A204.1 (cell line): Measurements from ENCODE around the gene MT2A.
"Not testable (repeated sequence)": the region's sequence is repeated elsewhere in the genome, so short reads cannot be mapped to it uniquely, and the experiment has no call there.

ENCODE experiments used
- FAIRE-seq: peaks from 2 replicates; lab custom pipeline; 2012; peaks lifted over from hg19 to GRCh38; lab: Jason Lieb, UNC

The MT2A gene

GRCh38 chr16:56608043-56608875 is at the start of gene MT2A:
Gene MT2A, plus strand, starts transcription at chr16:56608584. Its CDS starts 72 bp downstream, at chr16:56608656.
- FAIRE-seq = no peak

DNA sequence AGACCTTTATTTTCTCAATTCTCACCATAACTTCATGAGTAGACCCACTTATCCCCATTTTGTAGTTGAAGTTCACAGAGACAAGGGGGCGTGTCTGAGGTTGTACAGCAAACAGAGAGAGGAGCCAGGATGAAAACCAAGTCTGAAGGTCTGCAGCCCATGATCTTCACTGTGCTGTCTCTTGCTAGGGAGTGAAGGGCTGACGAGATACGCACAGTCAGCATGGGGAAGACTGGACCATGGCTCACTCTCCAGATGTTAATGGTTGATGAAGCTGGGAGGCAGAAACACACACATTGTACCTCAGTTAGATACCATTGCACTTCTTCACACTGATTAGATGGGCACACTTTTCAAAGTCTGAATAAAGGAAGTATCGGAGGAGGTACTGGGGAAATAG is 49.3 kb upstream of the MT2A start:
- no peak for FAIRE-seq

DNA sequence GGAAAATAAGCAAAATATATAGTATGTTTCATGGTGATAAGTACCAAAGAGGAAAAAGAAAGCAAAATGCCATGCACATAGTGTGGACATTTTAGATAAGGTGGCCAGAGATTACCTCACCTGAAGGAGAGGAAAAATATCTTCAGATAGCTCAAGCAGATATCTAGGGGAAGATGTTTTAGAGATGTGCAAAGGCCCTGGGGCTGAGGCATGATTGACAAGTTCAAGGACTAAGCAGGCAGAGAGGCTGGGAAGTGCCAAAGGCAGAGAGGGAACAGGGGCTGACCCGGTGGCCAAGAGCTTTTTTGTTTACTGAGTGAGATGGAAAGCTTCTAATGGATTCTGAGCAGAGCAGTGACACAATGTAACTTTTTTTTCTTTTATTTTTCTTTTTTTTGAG is 47.9 kb upstream of the MT2A start:
- FAIRE-seq = no peak

- FAIRE-seq = no peak
Measured at GRCh38 chr16:56561126-56561525, 47.3 kb upstream of the MT2A start.

GRCh38 chr16:56564793-56565477 is 43.4 kb upstream of the MT2A start, which contains the start of gene MT4:
Gene MT4, plus strand, starts transcription at chr16:56565073. Its CDS starts 56 bp downstream, at chr16:56565129.
- no peak for FAIRE-seq

DNA sequence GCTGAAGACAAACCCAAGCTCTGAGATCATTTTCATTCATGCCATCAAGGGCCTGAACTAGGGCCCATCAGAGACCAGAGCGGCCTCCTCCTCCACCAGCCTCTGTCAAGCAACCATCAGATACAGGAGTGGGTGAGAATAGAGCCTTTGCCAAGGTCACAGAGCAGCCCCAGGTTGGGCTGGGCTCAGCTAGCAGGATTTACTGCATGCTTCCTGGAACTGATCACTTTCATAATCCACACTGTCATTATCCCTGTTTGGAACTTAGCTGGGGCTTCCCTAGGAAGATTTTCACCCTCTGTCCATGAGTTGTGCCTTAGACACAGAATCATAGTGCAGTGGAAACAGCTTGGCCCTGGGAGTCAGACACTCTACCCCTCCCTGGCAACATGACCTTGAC is 38.4 kb upstream of the MT2A start:
- FAIRE-seq = no peak

DNA sequence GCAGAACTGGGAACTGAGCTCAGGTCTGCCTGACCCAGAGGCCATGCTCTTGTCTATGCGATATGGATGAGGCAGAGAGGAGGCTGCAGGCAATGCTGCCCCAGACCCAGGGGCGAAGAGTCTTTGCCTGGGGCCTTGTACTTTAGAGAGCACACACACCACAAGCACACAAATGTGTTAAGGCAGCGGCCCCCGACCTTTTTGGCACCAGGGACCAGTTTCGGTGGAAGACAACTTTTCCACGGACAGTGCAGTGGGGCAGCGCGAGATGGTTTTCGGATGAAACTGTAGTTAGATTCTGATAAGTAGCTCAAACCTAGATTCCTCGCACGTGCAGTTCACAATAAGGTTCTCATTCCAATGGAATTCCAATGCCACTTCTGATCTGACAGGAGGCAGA is 36.9 kb upstream of the MT2A start:
- FAIRE-seq = no peak

GRCh38 chr16:56574625-56575024 is 33.8 kb upstream of the MT2A start:
- no peak for FAIRE-seq

- FAIRE-seq = no peak
Measured at GRCh38 chr16:56576585-56577299, 31.6 kb upstream of the MT2A start.

- no peak for FAIRE-seq
Measured at GRCh38 chr16:56577300-56577625, 31.1 kb upstream of the MT2A start.

GRCh38 chr16:56580391-56581048 is 27.9 kb upstream of the MT2A start:
- no peak for FAIRE-seq

DNA sequence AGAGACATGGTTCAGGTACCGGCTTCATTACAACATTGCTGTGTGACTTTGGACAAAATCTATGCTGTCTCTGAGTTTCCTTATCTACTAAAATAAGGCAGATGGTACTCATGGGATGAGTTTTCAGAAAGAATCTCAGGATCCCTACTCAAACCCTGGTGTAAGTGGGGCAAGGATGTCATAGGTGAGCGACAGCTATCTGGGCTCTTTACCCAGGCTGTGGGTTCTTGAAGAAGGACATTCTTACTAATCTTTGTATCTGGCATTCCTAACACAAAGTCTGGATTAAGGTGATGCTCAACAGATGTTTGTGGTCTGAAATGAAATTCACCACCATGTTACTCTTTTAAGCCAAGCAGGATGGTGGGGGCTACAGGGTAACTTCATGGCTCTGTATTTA is 25.5 kb upstream of the MT2A start:
- FAIRE-seq = not testable (repeated sequence)

GRCh38 chr16:56583351-56584168 is 24.8 kb upstream of the MT2A start:
- FAIRE-seq = no peak

GRCh38 chr16:56584276-56584675 is 24.1 kb upstream of the MT2A start:
- no peak for FAIRE-seq

GRCh38 chr16:56588781-56589140 is 19.6 kb upstream of the MT2A start:
- FAIRE-seq = no peak

DNA sequence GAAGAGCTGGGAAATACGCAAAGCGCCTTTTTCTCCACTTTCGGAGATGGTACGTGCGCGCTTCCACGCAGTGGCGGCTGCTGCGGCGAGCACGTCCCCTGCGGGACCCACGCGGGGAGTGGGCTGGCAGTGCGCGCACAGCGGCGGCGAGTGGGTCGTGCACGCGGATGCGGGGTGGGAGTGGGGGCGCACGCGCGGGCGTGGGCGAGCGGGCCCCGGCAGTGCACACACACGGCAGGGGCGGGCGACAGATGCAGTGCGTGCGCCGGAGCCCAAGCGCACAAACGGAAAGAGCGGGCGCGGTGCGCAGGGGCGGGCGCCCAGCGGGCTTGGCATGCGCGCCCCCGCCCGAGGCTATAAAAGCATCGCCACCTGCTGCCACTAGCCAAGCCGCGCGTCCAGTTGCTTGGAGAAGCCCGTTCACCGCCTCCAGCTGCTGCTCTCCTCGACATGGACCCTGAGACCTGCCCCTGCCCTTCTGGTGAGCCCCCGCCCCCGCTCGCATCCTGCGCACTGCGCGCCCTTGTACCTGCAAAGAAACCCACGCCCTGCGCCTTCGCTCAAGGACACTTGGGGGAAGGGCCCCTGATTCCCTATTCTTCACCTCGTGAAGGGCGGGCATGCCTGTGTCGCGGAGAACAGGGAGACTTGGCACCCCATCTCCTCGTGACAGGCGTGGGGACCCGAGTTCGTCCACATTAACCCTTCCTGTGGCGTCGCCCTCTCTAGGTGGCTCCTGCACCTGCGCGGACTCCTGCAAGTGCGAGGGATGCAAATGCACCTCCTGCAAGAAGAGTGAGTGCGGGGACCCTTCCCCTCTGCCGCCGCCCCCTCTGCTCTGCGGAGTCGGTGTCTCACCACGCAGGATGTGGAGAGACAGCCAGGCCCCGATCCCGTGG is 19.0 kb upstream of the MT2A start, which contains the start of gene MT3:
MT3 (plus strand) TSS at position 388 of the 899 bp plus-strand sequence; CDS start at position 451, 63 bp downstream.
- FAIRE-seq = no peak

- FAIRE-seq = no peak
Measured at GRCh38 chr16:56591377-56592060, 16.9 kb upstream of the MT2A start.

GRCh38 chr16:56593573-56594291 is 14.7 kb upstream of the MT2A start:
- no peak for FAIRE-seq

GRCh38 chr16:56594292-56594619 is 14.1 kb upstream of the MT2A start:
- no peak for FAIRE-seq
